GM12891 (cell line): ENCODE measurements around the gene EVA1A.

Experiments used
- PAX5 ChIP-seq: IDR thresholded peaks from 2 replicates; pipeline ENCODE4 v1.6.1; 2011; ENCODE audit warnings: low read length, moderate library complexity, mild to moderate bottlenecking; ENCODE audit not compliant: insufficient read depth, severe bottlenecking
- POLR2A ChIP-seq: IDR thresholded peaks from 2 replicates; pipeline ENCODE4 v1.6.1; 2011; ENCODE audit warnings: low read depth, low read length, control low read depth
- POLR2AphosphoS5 ChIP-seq: IDR thresholded peaks from 2 replicates; pipeline ENCODE4 v1.6.1; 2011; ENCODE audit warnings: low read depth, low read length, control low read depth
- SPI1 ChIP-seq: IDR thresholded peaks from 2 replicates; pipeline ENCODE4 v1.6.1; 2011; ENCODE audit warnings: low read depth, low read length, control low read depth
- TAF1 ChIP-seq: IDR thresholded peaks from 2 replicates; pipeline ENCODE4 v1.6.1; 2011; ENCODE audit warnings: low read depth, low read length, control low read depth

DNA sequence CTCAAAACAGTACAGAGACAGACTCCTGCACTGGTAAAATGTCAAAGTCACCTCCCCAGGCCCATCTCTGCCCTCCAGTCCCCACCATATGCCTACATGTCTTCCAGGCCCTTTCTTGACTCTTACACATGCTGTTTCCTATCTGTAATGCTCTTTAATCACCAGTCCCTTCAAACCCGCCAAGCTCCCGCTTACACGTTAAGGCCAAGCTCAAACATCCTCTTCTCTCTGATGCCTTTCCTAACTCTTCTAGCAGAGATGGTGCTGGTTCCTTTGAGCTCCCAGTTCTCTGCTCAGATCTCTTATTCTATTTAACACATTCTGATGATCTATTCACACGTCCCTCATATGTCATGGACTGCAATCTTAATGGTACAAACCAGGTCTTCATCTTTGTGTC lies 5.0 kb downstream of the EVA1A start:
- TF ChIP-seq POLR2A, result no peak
- TF ChIP-seq POLR2AphosphoS5, result no peak
- TF ChIP-seq TAF1, result no peak
- TF ChIP-seq SPI1, result no peak
- TF ChIP-seq PAX5, result no peak
